Dedifferentiated amniotic fluid mesenchymal stem cell (primary cell): Measurements from ENCODE around the gene NBEA.
"Not testable (repeated sequence)": the region's sequence is repeated elsewhere in the genome, so short reads cannot be mapped to it uniquely, and the experiment has no call there.

Experiments used
- DNase-seq: peaks from one replicate; pipeline ENCODE4 v3.0.0-alpha.2; 2016; ENCODE audit errors: extremely low spot score

The NBEA gene

GRCh38 chr13:35092251-35092650, 150.2 kb downstream of the NBEA start:
- no peak for DNase-seq

- DNase-seq = no peak
These were observed 150.7 kb downstream of the NBEA start for GRCh38 chr13:35092751-35093150.

GRCh38 chr13:35093356-35093755, 151.3 kb downstream of the NBEA start:
- DNase-seq = no peak

GRCh38 chr13:35106771-35107170, 164.7 kb downstream of the NBEA start:
- not testable (repeated sequence) for DNase-seq

- DNase-seq = no peak
These were observed 165.5 kb downstream of the NBEA start for GRCh38 chr13:35107535-35107934.

- not testable (repeated sequence) for DNase-seq
These were observed 171.5 kb downstream of the NBEA start for GRCh38 chr13:35113612-35114011.

- DNase-seq = no peak
These were observed 185.4 kb downstream of the NBEA start for GRCh38 chr13:35127466-35127865.

- no peak for DNase-seq
These were observed 187.4 kb downstream of the NBEA start for GRCh38 chr13:35129500-35129899.

- no peak for DNase-seq
These were observed 189.4 kb downstream of the NBEA start for GRCh38 chr13:35131471-35131870.

GRCh38 chr13:35136585-35136984, 194.5 kb downstream of the NBEA start:
- DNase-seq = no peak

GRCh38 chr13:35139591-35139990, 197.5 kb downstream of the NBEA start:
- no peak for DNase-seq

- DNase-seq = no peak
These were observed 198.3 kb downstream of the NBEA start for GRCh38 chr13:35140321-35140720.

- DNase-seq = no peak
These were observed 198.8 kb downstream of the NBEA start for GRCh38 chr13:35140831-35141230.

- no peak for DNase-seq
These were observed 201.1 kb downstream of the NBEA start for GRCh38 chr13:35143123-35143522.

GRCh38 chr13:35144166-35144890, 202.3 kb downstream of the NBEA start:
- peak; percentile 18 for DNase-seq

- no peak for DNase-seq
These were observed 204.6 kb downstream of the NBEA start for GRCh38 chr13:35146686-35147085.

- peak; percentile 68 for DNase-seq
These were observed 215.2 kb downstream of the NBEA start for GRCh38 chr13:35157143-35157755.

GRCh38 chr13:35159041-35159440, 217.0 kb downstream of the NBEA start:
- DNase-seq = no peak

GRCh38 chr13:35160896-35161295, 218.8 kb downstream of the NBEA start:
- no peak for DNase-seq

- DNase-seq = no peak
These were observed 220.3 kb downstream of the NBEA start for GRCh38 chr13:35162420-35162819.

- no peak for DNase-seq
These were observed 221.6 kb downstream of the NBEA start for GRCh38 chr13:35163674-35164073.

- DNase-seq = peak; percentile 57
These were observed 222.4 kb downstream of the NBEA start for GRCh38 chr13:35164324-35164932.

GRCh38 chr13:35165205-35165604, 223.1 kb downstream of the NBEA start:
- DNase-seq = no peak
